HCT116 (cell line): ENCODE measurements around the gene ABCC8. TPM values are rescaled to one million over a fixed set of nuclear protein-coding genes. Genes with fewer than 3 reads are reported as not detected.

Experiments
- ATAC-seq: fragments of 200-7000 bp; cut with Tn5 transposase; 2 replicates; pipeline ENCODE4 v1.9.1; 2020; ENCODE audit warnings: mild to moderate bottlenecking, moderate library complexity
- BruUV-seq: library from RNA; stranded (reverse); fragments of 400-500 nt; replicated peaks from 2 replicates; lab custom pipeline; 2021; lab: Mats Ljungman, UMichigan
- CTCF ChIA-PET: fragments of 300-600 bp; sonication (Branson Sonifier 250); formaldehyde crosslinking; loops from one replicate; lab custom pipeline; 2021; ENCODE audit warnings: antibody characterized with exemption; lab: Charles Lee
- POLR2A ChIA-PET: fragments of 300-600, 350-600 bp; sonication (Branson Sonifier 250); formaldehyde crosslinking; loops from one replicate; lab custom pipeline; 2021; ENCODE audit warnings: antibody characterized with exemption; lab: Charles Lee
- RAD21 ChIA-PET, 2 experiments: fragments of 300-600 bp; sonication (Branson Sonifier 250); formaldehyde crosslinking; loops; one replicate each; lab custom pipeline; 2023; ENCODE audit warnings: low total read pairs in 2 of 2; ENCODE audit not compliant: uncharacterized antibody in 2 of 2, unreplicated experiment in 2 of 2, low non-redundant PET in 1 of 2; lab: Charles Lee
- DNase-seq: peaks from one replicate; pipeline ENCODE4 v3.0.0-alpha.2; 2010; ENCODE audit warnings: low read depth, low spot score
- H2AFZ ChIP-seq: fragments of 200-600 bp; shearing (Covaris generic), sonication (generic); 2 replicates; pipeline ENCODE4 v1.6.1; 2017; ENCODE audit warnings: low read depth, mixed run types, mixed read lengths, antibody characterized with exemption, low read length; ENCODE audit not compliant: poor library complexity, severe bottlenecking
- H3K27ac ChIP-seq: 2 replicates; pipeline ENCODE4 v1.5.1; 2012; ENCODE audit warnings: low read depth, low read length
- H3K27me3 ChIP-seq: fragments of 200-600 bp; sonication (generic); 2 replicates; pipeline ENCODE4 v1.6.1; 2016; ENCODE audit warnings: mixed run types, low read length, mixed read lengths; ENCODE audit not compliant: insufficient read depth
- H3K36me3 ChIP-seq, 2 experiments: fragments of 200-500 bp in 1 of 2; fragments of 200-600 bp in 1 of 2; sonication (Bioruptor generic) in 1 of 2; sonication (generic) in 1 of 2; 2 replicates each; pipeline versions ENCODE4 v1.5.1 to v1.6.1; 2014 to 2016; ENCODE audit warnings: low read length in 2 of 2, inconsistent platforms in 1 of 2, mixed read lengths in 1 of 2, mixed run types in 1 of 2; ENCODE audit not compliant: insufficient read depth in 2 of 2, control insufficient read depth in 1 of 2
- H3K4me1 ChIP-seq, 2 experiments: fragments of 200-600 bp in 1 of 2; sonication (generic) in 1 of 2; 2 replicates each; pipeline versions ENCODE4 v1.5.1 to v1.6.1; 2012 to 2017; ENCODE audit warnings: low read length in 2 of 2, inconsistent platforms in 1 of 2, mild to moderate bottlenecking in 1 of 2, mixed read lengths in 1 of 2, mixed run types in 1 of 2, moderate library complexity in 1 of 2; ENCODE audit not compliant: insufficient read depth in 2 of 2, control insufficient read depth in 1 of 2
- H3K4me2 ChIP-seq: fragments of 200-600 bp; sonication (generic); 2 replicates; pipeline ENCODE4 v1.6.1; 2017; ENCODE audit warnings: mixed run types, low read length, mixed read lengths
- H3K4me3 ChIP-seq, 2 experiments: fragments of 200-600 bp in 1 of 2; sonication (generic) in 1 of 2; replicated peaks in 1 of 2; 2 replicates each; pipeline ENCODE4 v1.5.1; 2011 to 2016; ENCODE audit warnings: low read length in 2 of 2, control low read depth in 1 of 2, low read depth in 1 of 2, mild to moderate bottlenecking in 1 of 2, mixed read lengths in 1 of 2, mixed run types in 1 of 2
- H3K79me2 ChIP-seq: fragments of 200-600 bp; sonication (generic); 2 replicates; pipeline ENCODE4 v1.6.1; 2017; ENCODE audit warnings: mild to moderate bottlenecking, mixed run types, low read length, moderate library complexity, mixed read lengths; ENCODE audit not compliant: insufficient read depth
- H3K9ac ChIP-seq: fragments of 200-600 bp; sonication (generic); 2 replicates; pipeline ENCODE4 v1.6.1; 2016; ENCODE audit warnings: low read length, mixed read lengths
- H3K9me2 ChIP-seq: fragments of 200-600 bp; sonication (generic), shearing (Covaris generic); 2 replicates; pipeline ENCODE4 v1.6.1; 2017; ENCODE audit warnings: mixed run types, mild to moderate bottlenecking, moderate library complexity; ENCODE audit not compliant: insufficient read depth
- H3K9me3 ChIP-seq, 2 experiments: fragments of 200-500 bp in 1 of 2; fragments of 200-600 bp in 1 of 2; sonication (Bioruptor generic) in 1 of 2; sonication (generic) in 1 of 2; 2 replicates each; pipeline ENCODE4 v1.6.1; 2014 to 2017; ENCODE audit warnings: low read length in 2 of 2, mixed read lengths in 2 of 2, inconsistent platforms in 1 of 2, low read depth in 1 of 2, mild to moderate bottlenecking in 1 of 2, mixed run types in 1 of 2, moderate library complexity in 1 of 2; ENCODE audit not compliant: control insufficient read depth in 1 of 2, insufficient read depth in 1 of 2
- H4K20me1 ChIP-seq: fragments of 200-600 bp; sonication (generic), shearing (Covaris generic); 2 replicates; pipeline ENCODE4 v1.6.1; 2017; ENCODE audit warnings: mixed run types, mild to moderate bottlenecking, moderate library complexity; ENCODE audit not compliant: insufficient read depth
- CBX3 ChIP-seq: IDR thresholded peaks from 2 replicates; pipeline ENCODE4 v1.6.1; 2012; ENCODE audit warnings: low read depth
- CEBPB ChIP-seq: IDR thresholded peaks from 2 replicates; pipeline ENCODE4 v1.6.1; 2012; ENCODE audit warnings: low read depth
- EGR1 ChIP-seq: IDR thresholded peaks from 2 replicates; pipeline ENCODE4 v1.6.1; 2012; ENCODE audit warnings: low read depth
- ELF1 ChIP-seq: IDR thresholded peaks from 2 replicates; pipeline ENCODE4 v1.6.1; 2012; ENCODE audit warnings: low read depth, borderline replicate concordance
- EZH2 ChIP-seq: fragments of 200-600 bp; sonication (generic); IDR thresholded peaks from 2 replicates; pipeline ENCODE4 v1.6.1; 2017; ENCODE audit warnings: antibody characterized with exemption, mixed run types
- FOSL1 ChIP-seq: IDR thresholded peaks from 2 replicates; pipeline ENCODE4 v1.6.1; 2012; ENCODE audit warnings: low read depth
- JUND ChIP-seq: IDR thresholded peaks from 2 replicates; pipeline ENCODE4 v1.6.1; 2012
- POLR2A ChIP-seq: IDR thresholded peaks from 2 replicates; pipeline ENCODE4 v1.7.0; 2011; ENCODE audit warnings: borderline replicate concordance; ENCODE audit not compliant: insufficient read depth, insufficient read length; ENCODE audit errors: extremely low read depth
- POLR2AphosphoS5 ChIP-seq: IDR thresholded peaks from 2 replicates; pipeline ENCODE4 v1.6.1; 2011; ENCODE audit warnings: mild to moderate bottlenecking, low read depth, low read length, moderate library complexity
- RAD21 ChIP-seq: IDR thresholded peaks from 2 replicates; pipeline ENCODE4 v1.6.1; 2012; ENCODE audit warnings: low read depth, mild to moderate bottlenecking
- SP1 ChIP-seq: IDR thresholded peaks from 2 replicates; pipeline ENCODE4 v1.6.1; 2012; ENCODE audit warnings: low read depth
- SRF ChIP-seq: IDR thresholded peaks from 2 replicates; pipeline ENCODE4 v1.6.1; 2012; ENCODE audit warnings: low read depth
- TCF7L2 ChIP-seq: IDR thresholded peaks from 2 replicates; pipeline ENCODE4 v1.7.0; 2011; ENCODE audit warnings: borderline replicate concordance, inconsistent platforms; ENCODE audit not compliant: insufficient read depth, insufficient read length; ENCODE audit errors: extremely low read depth
- YY1 ChIP-seq: IDR thresholded peaks from 2 replicates; pipeline ENCODE4 v1.6.1; 2011; ENCODE audit warnings: low read length, low read depth, moderate library complexity, mild to moderate bottlenecking; ENCODE audit not compliant: insufficient replicate concordance; ENCODE audit errors: extremely low read depth
- intact Hi-C: fragments of 100-400 bp; cut with micrococcal nuclease; formaldehyde crosslinking; loops from 2 replicates; pipeline ENCODE4 v1.10.0; 2022
- total RNA-seq: library from RNA; stranded (reverse); gene quantifications from one replicate; pipeline ENCODE4 v1.2.1, GENCODE V29; 2021; ENCODE audit not compliant: unreplicated experiment
- TF ChIP-seq, protein P1 (sequence below): IDR thresholded peaks from 2 replicates; pipeline ENCODE4 v1.6.1; 2012
- TF ChIP-seq, protein P2 (sequence below): IDR thresholded peaks from 2 replicates; pipeline ENCODE4 v1.6.1; 2011; ENCODE audit warnings: mild to moderate bottlenecking, low read length, moderate library complexity; ENCODE audit not compliant: insufficient replicate concordance; ENCODE audit errors: extremely low read depth
- TF ChIP-seq, protein P3 (sequence below), 3 experiments: fragments of 200-600 bp in 1 of 3; sonication (generic) in 1 of 3; IDR thresholded peaks in 2 of 3; conservative IDR thresholded peaks in 1 of 3; 2 replicates each; pipeline ENCODE4 v1.5.1; 2012 to 2017; ENCODE audit warnings: low read depth in 2 of 3, low read length in 2 of 3, antibody characterized with exemption in 1 of 3, borderline replicate concordance in 1 of 3, control low read depth in 1 of 3, mild to moderate bottlenecking in 1 of 3, mixed read lengths in 1 of 3, mixed run types in 1 of 3, moderate library complexity in 1 of 3; ENCODE audit not compliant: insufficient read depth in 1 of 3
- TF ChIP-seq, protein P4 (sequence below): IDR thresholded peaks from 2 replicates; pipeline ENCODE4 v1.6.1; 2012

ABCC8 gene
- total RNA-seq, 1 experiment from 2014 or later, result 0.39 TPM

DNA sequence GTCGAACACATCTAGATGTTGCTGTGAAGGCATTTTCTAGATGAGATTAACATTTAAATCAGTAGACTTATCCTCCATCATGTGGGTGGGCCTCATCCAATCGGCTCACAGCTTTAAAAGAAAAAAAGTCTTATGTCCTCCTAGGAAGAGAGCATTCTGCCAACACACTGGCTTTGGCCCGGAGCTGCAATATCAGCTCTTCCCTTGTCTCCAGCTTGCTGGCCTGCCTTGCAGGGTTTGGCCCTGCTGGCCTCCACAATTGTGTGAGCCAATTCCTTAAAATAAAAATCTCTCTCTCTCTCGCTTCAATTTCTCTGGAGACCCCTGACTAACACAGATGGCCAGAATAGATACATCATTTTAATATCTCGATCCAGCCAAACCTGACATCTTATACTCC, 13.1 kb upstream of the ABCC8 start:
- peaks cover 0 to 5% of the 10 kb centered on the region in 2 experiments; a peak in 1 of 4 replicates for H3K4me1 ChIP-seq
- ATAC-seq (no peak), DNase-seq (no peak)
- ChIA-PET POLR2A (no interaction called here), CTCF (no interaction called here), RAD21 (no interaction called here)
- no peaks in the 10 kb centered on the region for H3K9me3 ChIP-seq
- no peak for TF ChIP-seq CEBPB
- TF ChIP-seq RAD21, result no peak
- TF ChIP-seq, protein P1, sequence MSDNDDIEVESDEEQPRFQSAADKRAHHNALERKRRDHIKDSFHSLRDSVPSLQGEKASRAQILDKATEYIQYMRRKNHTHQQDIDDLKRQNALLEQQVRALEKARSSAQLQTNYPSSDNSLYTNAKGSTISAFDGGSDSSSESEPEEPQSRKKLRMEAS, result no peak
- no peak for TF ChIP-seq YY1
- no peak for TF ChIP-seq EZH2
- no peak for TF ChIP-seq JUND
- TF ChIP-seq ELF1, result no peak
- H3K4me2 ChIP-seq, result no peak overlapping the region
- H4K20me1 ChIP-seq, result no peaks in the 10 kb centered on the region
- H3K27ac ChIP-seq, result no peak overlapping the region
- no peak overlapping the region for H3K9ac ChIP-seq
- no peaks in the 10 kb centered on the region for H3K27me3 ChIP-seq
- BruUV-seq, result no TSS peak
- no peak overlapping the region for H3K4me3 ChIP-seq
- H3K36me3 ChIP-seq, result no peaks in the 10 kb centered on the region
- H2AFZ ChIP-seq, result no peak overlapping the region
- intact Hi-C loops, result no loop called here
- no peaks in the 10 kb centered on the region for H3K79me2 ChIP-seq
- H3K9me2 ChIP-seq, result no peaks in the 10 kb centered on the region

DNA sequence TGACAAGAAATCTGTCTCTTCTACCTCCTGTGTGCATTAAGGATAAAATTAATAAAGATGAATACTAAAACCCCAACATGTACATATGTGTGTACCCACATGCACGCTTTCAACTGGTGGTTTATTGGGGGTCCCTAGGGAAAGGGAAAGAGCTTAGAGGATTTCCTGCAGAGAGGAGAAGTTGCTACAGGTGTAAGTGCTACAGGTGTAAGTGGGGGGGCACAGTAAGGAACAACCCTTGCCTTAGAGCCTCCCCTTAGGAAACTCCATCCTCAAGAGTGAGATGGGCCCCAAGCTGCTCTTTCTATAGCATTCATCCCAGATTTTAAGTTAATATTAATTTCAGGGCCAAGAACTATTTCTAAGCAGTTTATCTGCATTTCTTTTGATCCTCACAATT, 11.9 kb upstream of the ABCC8 start:
- Histone ChIP-seq H3K9me2 (no peaks in the 10 kb centered on the region), H3K27ac (no peak overlapping the region), H3K4me1 (peaks cover 0 to 5% of the 10 kb centered on the region in 2 experiments; a peak in 1 of 4 replicates), H4K20me1 (no peaks in the 10 kb centered on the region), H3K4me3 (no peak overlapping the region), H2AFZ (no peak overlapping the region), H3K79me2 (no peaks in the 10 kb centered on the region), H3K27me3 (no peaks in the 10 kb centered on the region), H3K4me2 (no peak overlapping the region), H3K9ac (no peak overlapping the region), H3K9me3 (no peaks in the 10 kb centered on the region), H3K36me3 (no peaks in the 10 kb centered on the region)
- BruUV-seq, result no TSS peak
- ChIA-PET RAD21 (no interaction called here), POLR2A (no interaction called here), CTCF (interaction anchor here (1.0 kb wide), 1 partner anchor 15 kb away, joined by 3 read pairs; no protein-coding TSS in a partner anchor)
- ATAC-seq (no peak), DNase-seq (no peak)
- intact Hi-C loops, result no loop called here
- TF ChIP-seq, protein P1, result no peak
- TF ChIP-seq, protein P2, sequence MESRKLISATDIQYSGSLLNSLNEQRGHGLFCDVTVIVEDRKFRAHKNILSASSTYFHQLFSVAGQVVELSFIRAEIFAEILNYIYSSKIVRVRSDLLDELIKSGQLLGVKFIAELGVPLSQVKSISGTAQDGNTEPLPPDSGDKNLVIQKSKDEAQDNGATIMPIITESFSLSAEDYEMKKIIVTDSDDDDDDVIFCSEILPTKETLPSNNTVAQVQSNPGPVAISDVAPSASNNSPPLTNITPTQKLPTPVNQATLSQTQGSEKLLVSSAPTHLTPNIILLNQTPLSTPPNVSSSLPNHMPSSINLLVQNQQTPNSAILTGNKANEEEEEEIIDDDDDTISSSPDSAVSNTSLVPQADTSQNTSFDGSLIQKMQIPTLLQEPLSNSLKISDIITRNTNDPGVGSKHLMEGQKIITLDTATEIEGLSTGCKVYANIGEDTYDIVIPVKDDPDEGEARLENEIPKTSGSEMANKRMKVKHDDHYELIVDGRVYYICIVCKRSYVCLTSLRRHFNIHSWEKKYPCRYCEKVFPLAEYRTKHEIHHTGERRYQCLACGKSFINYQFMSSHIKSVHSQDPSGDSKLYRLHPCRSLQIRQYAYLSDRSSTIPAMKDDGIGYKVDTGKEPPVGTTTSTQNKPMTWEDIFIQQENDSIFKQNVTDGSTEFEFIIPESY, result no peak
- TF ChIP-seq, protein P3, sequence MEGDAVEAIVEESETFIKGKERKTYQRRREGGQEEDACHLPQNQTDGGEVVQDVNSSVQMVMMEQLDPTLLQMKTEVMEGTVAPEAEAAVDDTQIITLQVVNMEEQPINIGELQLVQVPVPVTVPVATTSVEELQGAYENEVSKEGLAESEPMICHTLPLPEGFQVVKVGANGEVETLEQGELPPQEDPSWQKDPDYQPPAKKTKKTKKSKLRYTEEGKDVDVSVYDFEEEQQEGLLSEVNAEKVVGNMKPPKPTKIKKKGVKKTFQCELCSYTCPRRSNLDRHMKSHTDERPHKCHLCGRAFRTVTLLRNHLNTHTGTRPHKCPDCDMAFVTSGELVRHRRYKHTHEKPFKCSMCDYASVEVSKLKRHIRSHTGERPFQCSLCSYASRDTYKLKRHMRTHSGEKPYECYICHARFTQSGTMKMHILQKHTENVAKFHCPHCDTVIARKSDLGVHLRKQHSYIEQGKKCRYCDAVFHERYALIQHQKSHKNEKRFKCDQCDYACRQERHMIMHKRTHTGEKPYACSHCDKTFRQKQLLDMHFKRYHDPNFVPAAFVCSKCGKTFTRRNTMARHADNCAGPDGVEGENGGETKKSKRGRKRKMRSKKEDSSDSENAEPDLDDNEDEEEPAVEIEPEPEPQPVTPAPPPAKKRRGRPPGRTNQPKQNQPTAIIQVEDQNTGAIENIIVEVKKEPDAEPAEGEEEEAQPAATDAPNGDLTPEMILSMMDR (IDR thresholded peaks at IDR 0.05 in 2 of 3, conservative IDR thresholded peaks at IDR 0.05 in 1 of 3; ENCODE audit: borderline replicate concordance in 1 of 3, insufficient read depth in 1 of 3, low read depth in 2 of 3, low read length in 2 of 3), result no peak
- TF ChIP-seq POLR2AphosphoS5 (no peak), TCF7L2 (no peak), EZH2 (no peak), CBX3 (no peak), FOSL1 (no peak), SP1 (no peak), EGR1 (no peak), YY1 (no peak), SRF (no peak), POLR2A (no peak)
- TF ChIP-seq, protein P4, sequence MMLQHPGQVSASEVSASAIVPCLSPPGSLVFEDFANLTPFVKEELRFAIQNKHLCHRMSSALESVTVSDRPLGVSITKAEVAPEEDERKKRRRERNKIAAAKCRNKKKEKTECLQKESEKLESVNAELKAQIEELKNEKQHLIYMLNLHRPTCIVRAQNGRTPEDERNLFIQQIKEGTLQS, result no peak
